GM18519 (cell line): ENCODE measurements around the gene RHOA.
A peak's percentile ranks its signal among the peaks of the same experiment; 100 is the strongest.
"Not testable (repeated sequence)": the region's sequence is repeated elsewhere in the genome, so short reads cannot be mapped to it uniquely, and the experiment has no call there.

Experiments used
- ATAC-seq: cut with Tn5 transposase; IDR thresholded peaks from one replicate; pipeline ENCODE4 v1.9.1; 2021; ENCODE audit warnings: mild to moderate bottlenecking, moderate library complexity; ENCODE audit not compliant: unreplicated experiment, low FRiP score

RHOA gene

GRCh38 chr3:49412632-49413337, 1.0 kb upstream of the RHOA start:
- ATAC-seq: no peak

- peak; percentile 20 for ATAC-seq
These were observed 225 bp downstream of the RHOA start for GRCh38 chr3:49411535-49411967.

GRCh38 chr3:49410846-49411534, 786 bp downstream of the RHOA start:
- no peak for ATAC-seq

- no peak for ATAC-seq
These were observed 1.5 kb downstream of the RHOA start for GRCh38 chr3:49410066-49410845.

- no peak for ATAC-seq
These were observed 4.9 kb downstream of the RHOA start for GRCh38 chr3:49406571-49407565.

- ATAC-seq: not testable (repeated sequence)
These were observed 6.2 kb downstream of the RHOA start for GRCh38 chr3:49405570-49405969.

GRCh38 chr3:49403891-49404290, 7.9 kb downstream of the RHOA start:
- no peak for ATAC-seq

- no peak for ATAC-seq
These were observed 10.0 kb downstream of the RHOA start for GRCh38 chr3:49401766-49402165.

GRCh38 chr3:49399461-49399860, 12.3 kb downstream of the RHOA start:
- no peak for ATAC-seq

- no peak for ATAC-seq
These were observed 14.3 kb downstream of the RHOA start for GRCh38 chr3:49397470-49397869.

GRCh38 chr3:49391310-49391709, 20.5 kb downstream of the RHOA start:
- not testable (repeated sequence) for ATAC-seq

- ATAC-seq: no peak
These were observed 22.5 kb downstream of the RHOA start for GRCh38 chr3:49389297-49389696.

GRCh38 chr3:49388289-49388820, 23.4 kb downstream of the RHOA start:
- ATAC-seq: no peak

GRCh38 chr3:49387721-49388120, 24.1 kb downstream of the RHOA start:
- no peak for ATAC-seq

GRCh38 chr3:49386056-49386756, 25.6 kb downstream of the RHOA start:
- no peak for ATAC-seq

- ATAC-seq: no peak
These were observed 26.2 kb downstream of the RHOA start for GRCh38 chr3:49385617-49386016.

- no peak for ATAC-seq
These were observed 28.4 kb downstream of the RHOA start for GRCh38 chr3:49383387-49383786.

GRCh38 chr3:49378249-49378895, 33.4 kb downstream of the RHOA start:
- no peak for ATAC-seq

GRCh38 chr3:49377483-49377882, 34.3 kb downstream of the RHOA start:
- ATAC-seq: no peak
